ENCODE data around the gene DPEP3.
A peak's percentile ranks its signal among the peaks of the same experiment; 100 is the strongest.

DPEP3 gene

GRCh38 chr16:67965668-67966548 is 14.4 kb downstream of the DPEP3 start:
- peak overlapping the region; percentile 88 for H3K4me3 ChIP-seq (ENCODE audit: low read depth, low read length)
- H3K27ac ChIP-seq (ENCODE audit: low read depth, low read length): peak overlapping the region; percentile 15

GRCh38 chr16:67964477-67965131 is 15.7 kb downstream of the DPEP3 start:
- no peak overlapping the region for H3K27ac ChIP-seq (ENCODE audit: low read depth, low read length)
- no peaks in the 10 kb centered on the region for H3K27me3 ChIP-seq (ENCODE audit: insufficient read depth, low read length)
- H3K79me2 ChIP-seq (ENCODE audit: control insufficient read depth, insufficient read depth, low read length, unreplicated experiment): peaks cover 68% of the 10 kb centered on the region
- no peak overlapping the region for H3K4me3 ChIP-seq (ENCODE audit: low read depth, low read length)
- H3K36me3 ChIP-seq (ENCODE audit: insufficient read depth, low read length): peaks cover 19% of the 10 kb centered on the region
- H2AFZ ChIP-seq (ENCODE audit: low read length, unreplicated experiment): no peak overlapping the region
- H3K4me1 ChIP-seq (ENCODE audit: control insufficient read depth, insufficient read depth, low read length, unreplicated experiment): peaks cover 58% of the 10 kb centered on the region

More at GRCh38 chr16:67965668-67966548, 14.4 kb downstream of the DPEP3 start:
- no peaks in the 10 kb centered on the region for H3K27me3 ChIP-seq (ENCODE audit: insufficient read depth, low read length)
- peaks cover 61% of the 10 kb centered on the region for H3K79me2 ChIP-seq (ENCODE audit: control insufficient read depth, insufficient read depth, low read length, unreplicated experiment)
- H3K36me3 ChIP-seq (ENCODE audit: insufficient read depth, low read length): peaks cover 18% of the 10 kb centered on the region
- peaks cover 45% of the 10 kb centered on the region for H3K4me1 ChIP-seq (ENCODE audit: control insufficient read depth, insufficient read depth, low read length, unreplicated experiment)
- H2AFZ ChIP-seq (ENCODE audit: low read length, unreplicated experiment): no peak overlapping the region

- Histone ChIP-seq H3K36me3 (ENCODE audit: insufficient read depth, low read length) (peaks cover 20% of the 10 kb centered on the region), H3K4me3 (ENCODE audit: low read depth, low read length) (no peak overlapping the region), H3K79me2 (ENCODE audit: control insufficient read depth, insufficient read depth, low read length, unreplicated experiment) (peaks cover 74% of the 10 kb centered on the region), H2AFZ (ENCODE audit: low read length, unreplicated experiment) (no peak overlapping the region), H3K27ac (ENCODE audit: low read depth, low read length) (no peak overlapping the region), H3K4me1 (ENCODE audit: control insufficient read depth, insufficient read depth, low read length, unreplicated experiment) (peaks cover 66% of the 10 kb centered on the region), H3K27me3 (ENCODE audit: insufficient read depth, low read length) (no peaks in the 10 kb centered on the region)
Observed at GRCh38 chr16:67963662-67964321, 16.5 kb downstream of the DPEP3 start.

GRCh38 chr16:67963292-67963661 is 17.0 kb downstream of the DPEP3 start:
- Histone ChIP-seq H3K4me1 (ENCODE audit: control insufficient read depth, insufficient read depth, low read length, unreplicated experiment) (peaks cover 68% of the 10 kb centered on the region), H3K27ac (ENCODE audit: low read depth, low read length) (no peak overlapping the region), H2AFZ (ENCODE audit: low read length, unreplicated experiment) (no peak overlapping the region), H3K79me2 (ENCODE audit: control insufficient read depth, insufficient read depth, low read length, unreplicated experiment) (peaks cover 78% of the 10 kb centered on the region), H3K36me3 (ENCODE audit: insufficient read depth, low read length) (peaks cover 25% of the 10 kb centered on the region), H3K27me3 (ENCODE audit: insufficient read depth, low read length) (no peaks in the 10 kb centered on the region), H3K4me3 (ENCODE audit: low read depth, low read length) (no peak overlapping the region)

- H3K27ac ChIP-seq (ENCODE audit: low read depth, low read length): no peak overlapping the region
- no peak overlapping the region for H3K4me3 ChIP-seq (ENCODE audit: low read depth, low read length)
- H3K4me1 ChIP-seq (ENCODE audit: control insufficient read depth, insufficient read depth, low read length, unreplicated experiment): peaks cover 68% of the 10 kb centered on the region
- peaks cover 30% of the 10 kb centered on the region for H3K36me3 ChIP-seq (ENCODE audit: insufficient read depth, low read length)
- H3K79me2 ChIP-seq (ENCODE audit: control insufficient read depth, insufficient read depth, low read length, unreplicated experiment): peaks cover 74% of the 10 kb centered on the region
- H2AFZ ChIP-seq (ENCODE audit: low read length, unreplicated experiment): no peak overlapping the region
- no peaks in the 10 kb centered on the region for H3K27me3 ChIP-seq (ENCODE audit: insufficient read depth, low read length)
Observed at GRCh38 chr16:67962135-67962534, 18.2 kb downstream of the DPEP3 start.

- no peaks in the 10 kb centered on the region for H3K27me3 ChIP-seq (ENCODE audit: insufficient read depth, low read length)
- H3K4me3 ChIP-seq (ENCODE audit: low read depth, low read length): no peak overlapping the region
- peaks cover 30% of the 10 kb centered on the region for H3K36me3 ChIP-seq (ENCODE audit: insufficient read depth, low read length)
- no peak overlapping the region for H3K27ac ChIP-seq (ENCODE audit: low read depth, low read length)
- peaks cover 63% of the 10 kb centered on the region for H3K4me1 ChIP-seq (ENCODE audit: control insufficient read depth, insufficient read depth, low read length, unreplicated experiment)
- peaks cover 68% of the 10 kb centered on the region for H3K79me2 ChIP-seq (ENCODE audit: control insufficient read depth, insufficient read depth, low read length, unreplicated experiment)
- no peak overlapping the region for H2AFZ ChIP-seq (ENCODE audit: low read length, unreplicated experiment)
Observed at GRCh38 chr16:67961551-67961957, 18.7 kb downstream of the DPEP3 start.

GRCh38 chr16:67959536-67960329 is 20.6 kb downstream of the DPEP3 start:
- Histone ChIP-seq H3K27me3 (ENCODE audit: insufficient read depth, low read length) (no peaks in the 10 kb centered on the region), H3K4me3 (ENCODE audit: low read depth, low read length) (peak overlapping the region; percentile 36; the same call in 1 of the 2 replicates), H3K36me3 (ENCODE audit: insufficient read depth, low read length) (peaks cover 35% of the 10 kb centered on the region; the same call in 1 of the 2 replicates), H2AFZ (ENCODE audit: low read length, unreplicated experiment) (no peak overlapping the region), H3K79me2 (ENCODE audit: control insufficient read depth, insufficient read depth, low read length, unreplicated experiment) (peaks cover 50% of the 10 kb centered on the region), H3K4me1 (ENCODE audit: control insufficient read depth, insufficient read depth, low read length, unreplicated experiment) (peaks cover 44% of the 10 kb centered on the region), H3K27ac (ENCODE audit: low read depth, low read length) (peak overlapping the region; percentile 68)

GRCh38 chr16:67957622-67958021 is 22.7 kb downstream of the DPEP3 start:
- Histone ChIP-seq H3K27me3 (ENCODE audit: insufficient read depth, low read length) (no peaks in the 10 kb centered on the region), H2AFZ (ENCODE audit: low read length, unreplicated experiment) (no peak overlapping the region), H3K4me1 (ENCODE audit: control insufficient read depth, insufficient read depth, low read length, unreplicated experiment) (peaks cover 32% of the 10 kb centered on the region), H3K27ac (ENCODE audit: low read depth, low read length) (no peak overlapping the region), H3K36me3 (ENCODE audit: insufficient read depth, low read length) (peaks cover 34% of the 10 kb centered on the region; the same call in 1 of the 2 replicates), H3K4me3 (ENCODE audit: low read depth, low read length) (no peak overlapping the region), H3K79me2 (ENCODE audit: control insufficient read depth, insufficient read depth, low read length, unreplicated experiment) (peaks cover 30% of the 10 kb centered on the region)

- peaks cover 24% of the 10 kb centered on the region; the same call in 1 of the 2 replicates for H3K36me3 ChIP-seq (ENCODE audit: insufficient read depth, low read length)
- no peak overlapping the region for H2AFZ ChIP-seq (ENCODE audit: low read length, unreplicated experiment)
Observed at GRCh38 chr16:67954421-67955196, 25.7 kb downstream of the DPEP3 start.

More at GRCh38 chr16:67954421-67955196, 25.7 kb downstream of the DPEP3 start:
- Histone ChIP-seq H3K4me3 (ENCODE audit: low read depth, low read length) (no peak overlapping the region), H3K79me2 (ENCODE audit: control insufficient read depth, insufficient read depth, low read length, unreplicated experiment) (peaks cover 17% of the 10 kb centered on the region), H3K4me1 (ENCODE audit: control insufficient read depth, insufficient read depth, low read length, unreplicated experiment) (peaks cover 10% of the 10 kb centered on the region), H3K27ac (ENCODE audit: low read depth, low read length) (no peak overlapping the region), H3K27me3 (ENCODE audit: insufficient read depth, low read length) (no peaks in the 10 kb centered on the region)

All from ACC112 (cell line).